ENCODE data around the gene UCK2.

GRCh38 chr1:165904948-165905347, 77.5 kb downstream of the UCK2 start:
- TF ChIP-seq POLR2A (IDR thresholded peaks at IDR 0.05) (no peak), CTCF (IDR thresholded peaks at IDR 0.05) (no peak), POLR2AphosphoS5 (IDR thresholded peaks at IDR 0.05) (no peak), EP300 (IDR thresholded peaks at IDR 0.05) (no peak)

Data from sigmoid colon (tissue), 4 donors.